CD8-positive, alpha-beta memory T cell (primary cell): ENCODE results near the gene GRM2. TPM values are rescaled to one million over a fixed set of nuclear protein-coding genes. Genes with fewer than 3 reads are reported as not detected.
"Not testable (repeated sequence)": the region's sequence is repeated elsewhere in the genome, so short reads cannot be mapped to it uniquely, and the experiment has no call there.

Experiments
- CTCF ChIA-PET: fragments of 350-600 bp; sonication (Branson Sonifier 250); formaldehyde crosslinking; loops from one replicate; lab custom pipeline; 2021; ENCODE audit warnings: antibody characterized with exemption; lab: Charles Lee
- POLR2A ChIA-PET: fragments of 350-600 bp; sonication (Branson Sonifier 250); formaldehyde crosslinking; loops from one replicate; lab custom pipeline; 2021; ENCODE audit warnings: antibody characterized with exemption; lab: Charles Lee
- DNase-seq, 5 donors: peaks; one replicate each; pipeline versions ENCODE4 v3.0.0 to v3.0.0-alpha.2; 2020 to 2022; ENCODE audit warnings: mixed read lengths in 1 of 5
- H3K27ac ChIP-seq: one replicate; pipeline ENCODE4 v1.7.0; 2013; ENCODE audit warnings: low read depth, mild to moderate bottlenecking, low read length, moderate library complexity
- H3K27me3 ChIP-seq: 2 replicates; pipeline ENCODE4 v1.7.0; 2013; ENCODE audit warnings: low read length, mild to moderate bottlenecking; ENCODE audit not compliant: insufficient read depth, poor library complexity, severe bottlenecking
- H3K36me3 ChIP-seq: 2 replicates; pipeline ENCODE4 v1.7.0; 2013; ENCODE audit warnings: mild to moderate bottlenecking, low read length, moderate library complexity; ENCODE audit not compliant: insufficient read depth
- H3K4me1 ChIP-seq: 2 replicates; pipeline ENCODE4 v1.7.0; 2013; ENCODE audit warnings: mild to moderate bottlenecking, low read length, moderate library complexity; ENCODE audit not compliant: insufficient read depth
- H3K4me3 ChIP-seq: 2 replicates; pipeline ENCODE4 v1.7.0; 2013; ENCODE audit warnings: mild to moderate bottlenecking, low read length
- H3K9me3 ChIP-seq: 2 replicates; pipeline ENCODE4 v1.7.0; 2013; ENCODE audit warnings: mild to moderate bottlenecking, low read length
- H3K27ac Mint-ChIP-seq, 8 donors: one replicate each; pipeline ENCODE4 v1.8.0; 2020 to 2021; ENCODE audit warnings: mixed read lengths in 8 of 8, mild to moderate bottlenecking in 6 of 8, inconsistent platforms in 3 of 8, moderate library complexity in 3 of 8
- H3K27me3 Mint-ChIP-seq, 2 donors: one replicate each; pipeline ENCODE4 v1.8.0; 2020 to 2021; ENCODE audit warnings: mixed read lengths in 2 of 2, mild to moderate bottlenecking in 1 of 2, moderate library complexity in 1 of 2
- H3K36me3 Mint-ChIP-seq, 3 donors: one replicate each; pipeline ENCODE4 v1.8.0; 2020 to 2021; ENCODE audit warnings: mixed read lengths in 3 of 3, inconsistent platforms in 1 of 3, mild to moderate bottlenecking in 1 of 3
- H3K4me1 Mint-ChIP-seq, 3 donors: one replicate each; pipeline ENCODE4 v1.8.0; 2020 to 2021; ENCODE audit warnings: mixed read lengths in 3 of 3, inconsistent platforms in 1 of 3, mild to moderate bottlenecking in 1 of 3
- H3K4me3 Mint-ChIP-seq, 7 donors: one replicate each; pipeline ENCODE4 v1.8.0; 2020 to 2021; ENCODE audit warnings: mixed read lengths in 7 of 7, mild to moderate bottlenecking in 6 of 7, moderate library complexity in 4 of 7, inconsistent platforms in 2 of 7
- H3K9me3 Mint-ChIP-seq, 5 donors: one replicate each; pipeline ENCODE4 v1.8.0; 2020 to 2022; ENCODE audit warnings: mixed read lengths in 5 of 5, mild to moderate bottlenecking in 3 of 5, moderate library complexity in 2 of 5, inconsistent platforms in 1 of 5
- polyA plus RNA-seq: library from polyadenylated mRNA; unstranded; fragments of 300-500 nt; fragmentation: Illumina TruSeq; gene quantifications from one replicate; pipeline ENCODE4 v1.2.3, GENCODE V29; 2021
- total RNA-seq, 2 experiments: library from RNA; stranded (reverse); gene quantifications; one replicate each; pipeline ENCODE4 v1.2.3, GENCODE V29; 2021

GRM2 gene
- total and polyA plus RNA-seq, 3 experiments from 2014 or later, result 0.10 to 0.62 (median 0.59) TPM

- no peak overlapping the region for H3K27ac ChIP-seq
- no peaks in the 10 kb centered on the region for H3K9me3 ChIP-seq
- H3K36me3 ChIP-seq, result no peaks in the 10 kb centered on the region
- no peaks in the 10 kb centered on the region for H3K4me1 ChIP-seq
- H3K4me1 Mint-ChIP-seq, result peaks cover 4 to 13% (median 10%) of the 10 kb centered on the region in 3 donors
- H3K27me3 Mint-ChIP-seq, result no peaks in the 10 kb centered on the region
- no peak overlapping the region for H3K4me3 Mint-ChIP-seq
- no peak for DNase-seq
- no peaks in the 10 kb centered on the region for H3K27me3 ChIP-seq
- CTCF ChIA-PET, result no interaction called here
- no peaks in the 10 kb centered on the region for H3K36me3 Mint-ChIP-seq
- H3K9me3 Mint-ChIP-seq, result no peaks in the 10 kb centered on the region
- no peak overlapping the region for H3K27ac Mint-ChIP-seq
- H3K4me3 ChIP-seq, result no peak overlapping the region
- POLR2A ChIA-PET, result no interaction called here
These were observed 41.5 kb downstream of the GRM2 start for GRCh38 chr3:51748327-51748726.

- Histone ChIP-seq H3K4me1 (no peaks in the 10 kb centered on the region), H3K9me3 (no peaks in the 10 kb centered on the region), H3K36me3 (no peaks in the 10 kb centered on the region), H3K27me3 (no peaks in the 10 kb centered on the region), H3K27ac (no peak overlapping the region), H3K4me3 (no peak overlapping the region)
- Mint-ChIP-seq H3K9me3 (peaks cover 0 to 7% (median 3%) of the 10 kb centered on the region in 5 donors), H3K4me3 (no peak overlapping the region), H3K27me3 (peaks cover 0 to 6% of the 10 kb centered on the region in 2 donors), H3K27ac (no peak overlapping the region), H3K36me3 (peaks cover 0 to 3% (median 0%) of the 10 kb centered on the region in 3 donors), H3K4me1 (peaks cover 4 to 13% (median 10%) of the 10 kb centered on the region in 3 donors)
- POLR2A ChIA-PET, result no interaction called here
- CTCF ChIA-PET, result no interaction called here
- DNase-seq, result no peak
These were observed 44.0 kb downstream of the GRM2 start for GRCh38 chr3:51750878-51751277.

DNA sequence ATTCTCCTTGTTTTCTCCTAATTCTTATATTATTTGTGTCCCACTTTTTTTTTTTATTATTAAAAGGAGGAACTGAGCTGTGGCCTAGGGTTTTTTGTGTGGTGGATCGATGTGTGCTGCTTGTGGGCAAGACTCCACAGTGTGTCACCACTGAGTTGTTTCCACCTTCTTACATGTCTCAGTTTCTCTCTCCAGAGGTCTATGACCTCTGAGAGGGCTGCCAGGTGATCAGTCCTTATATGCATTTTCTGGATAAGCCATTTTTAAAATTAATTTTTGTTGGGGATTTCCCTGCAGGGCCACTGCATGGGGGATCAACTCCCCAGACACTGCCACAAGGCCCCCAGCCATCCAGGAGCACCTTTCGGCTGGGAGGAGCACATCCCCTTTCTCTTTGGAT, 44.4 kb downstream of the GRM2 start:
- H3K27ac ChIP-seq, result no peak overlapping the region
- Mint-ChIP-seq H3K9me3 (peaks cover 3 to 11% (median 6%) of the 10 kb centered on the region in 5 donors), H3K4me3 (no peak overlapping the region), H3K36me3 (peaks cover 0 to 7% (median 0%) of the 10 kb centered on the region in 3 donors), H3K27ac (peak overlapping the region in 1 of 8 donors; percentile 5), H3K27me3 (peaks cover 0 to 10% of the 10 kb centered on the region in 2 donors), H3K4me1 (peaks cover 4 to 13% (median 10%) of the 10 kb centered on the region in 3 donors)
- no peaks in the 10 kb centered on the region for H3K9me3 ChIP-seq
- H3K4me1 ChIP-seq, result no peaks in the 10 kb centered on the region
- H3K27me3 ChIP-seq, result no peaks in the 10 kb centered on the region
- no peaks in the 10 kb centered on the region for H3K36me3 ChIP-seq
- no peak overlapping the region for H3K4me3 ChIP-seq
- POLR2A ChIA-PET, result no interaction called here
- CTCF ChIA-PET, result no interaction called here
- no peak for DNase-seq

- Mint-ChIP-seq H3K36me3 (peaks cover 0 to 16% (median 0%) of the 10 kb centered on the region in 3 donors), H3K4me1 (peaks cover 4 to 13% (median 10%) of the 10 kb centered on the region in 3 donors), H3K27me3 (peaks cover 3 to 22% of the 10 kb centered on the region in 2 donors), H3K27ac (peak overlapping the region in 1 of 8 donors; percentile 27), H3K9me3 (peaks cover 7 to 22% (median 8%) of the 10 kb centered on the region in 5 donors)
- H3K4me3 Mint-ChIP-seq, H3K36me3 ChIP-seq, DNase-seq, H3K4me1 ChIP-seq, POLR2A ChIA-PET, H3K4me3 ChIP-seq, H3K9me3 ChIP-seq, H3K27ac ChIP-seq, H3K27me3 ChIP-seq: not testable (repeated sequence)
- CTCF ChIA-PET, result interaction anchor here (1.3 kb wide), 1 partner anchor 12 kb away, joined by 3 read pairs; no protein-coding TSS in a partner anchor
These were observed 47.2 kb downstream of the GRM2 start for GRCh38 chr3:51753763-51754750.

DNA sequence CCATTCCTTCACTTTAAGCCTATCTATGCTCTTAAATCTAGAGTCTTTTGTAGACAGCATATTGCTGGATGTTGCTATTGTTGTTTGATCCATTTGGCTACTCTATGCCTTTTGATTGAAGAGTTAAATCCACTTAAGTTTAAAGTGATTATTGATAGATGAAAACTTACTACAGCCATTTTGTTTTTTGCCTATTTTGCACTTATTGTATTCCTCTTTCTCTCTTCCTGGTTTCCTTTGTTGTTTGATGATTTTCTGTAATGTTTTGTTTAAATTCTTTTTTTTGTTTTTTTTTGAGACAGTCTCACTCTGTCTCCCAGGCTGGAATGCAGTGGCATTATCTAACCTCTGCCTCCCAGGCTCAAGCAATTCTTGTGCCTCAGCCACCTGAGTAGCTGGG, 52.3 kb downstream of the GRM2 start:
- H3K27ac Mint-ChIP-seq, result no peak overlapping the region
- Histone ChIP-seq H3K27ac (no peak overlapping the region), H3K27me3 (no peaks in the 10 kb centered on the region), H3K36me3 (no peaks in the 10 kb centered on the region), H3K9me3 (peaks cover 13% of the 10 kb centered on the region), H3K4me1 (no peaks in the 10 kb centered on the region), H3K4me3 (no peak overlapping the region)
- ChIA-PET CTCF (no interaction called here), POLR2A (no interaction called here)
- peaks cover 3 to 39% (median 4%) of the 10 kb centered on the region in 3 donors for H3K36me3 Mint-ChIP-seq
- H3K4me3 Mint-ChIP-seq, result no peak overlapping the region
- H3K4me1 Mint-ChIP-seq, result no peaks in the 10 kb centered on the region
- H3K27me3 Mint-ChIP-seq, result peaks cover 12 to 28% of the 10 kb centered on the region in 2 donors
- DNase-seq, result no peak
- H3K9me3 Mint-ChIP-seq, result peaks cover 25 to 42% (median 36%) of the 10 kb centered on the region in 5 donors

Other genes starting within 250 kb of the GRM2 start
- 10 to 100 TPM; 45.5 TPM for gene DCAF1, start 207.1 kb upstream of the GRM2 start, total RNA-seq
- 16.7 TPM for gene DCAF1, start 207.1 kb upstream of the GRM2 start, polyA plus RNA-seq
- gene RAD54L2, start 168.3 kb upstream of the GRM2 start, total RNA-seq, result 10 to 100 TPM; 35.3 to 36.2 TPM
- 17.9 TPM for gene RAD54L2, start 168.3 kb upstream of the GRM2 start, polyA plus RNA-seq
- 10 to 100 TPM; 48.2 to 52.3 TPM for gene TEX264, start 35.8 kb upstream of the GRM2 start, total RNA-seq
- 110 TPM for gene TEX264, start 35.8 kb upstream of the GRM2 start, polyA plus RNA-seq
- not detected for gene IQCF6, start 72.2 kb downstream of the GRM2 start, total RNA-seq
- gene IQCF6, start 72.2 kb downstream of the GRM2 start, polyA plus RNA-seq, result not detected
- gene IQCF2, start 154.5 kb downstream of the GRM2 start, total RNA-seq, result not detected
- not detected for gene IQCF2, start 154.5 kb downstream of the GRM2 start, polyA plus RNA-seq
- gene IQCF5, start 168.5 kb downstream of the GRM2 start, total RNA-seq, result not detected
- not detected for gene IQCF5, start 168.5 kb downstream of the GRM2 start, polyA plus RNA-seq
- not detected for gene IQCF1, start 196.3 kb downstream of the GRM2 start, total RNA-seq
- not detected for gene IQCF1, start 196.3 kb downstream of the GRM2 start, polyA plus RNA-seq
- 10 to 100 TPM; 82.7 to 87.0 TPM for gene RRP9, start 234.8 kb downstream of the GRM2 start, total RNA-seq
- gene RRP9, start 234.8 kb downstream of the GRM2 start, polyA plus RNA-seq, result 25.3 TPM
- gene PARP3, start 235.3 kb downstream of the GRM2 start, total RNA-seq, result 10 to 100 TPM in 1 of 2 experiments, 1 to 10 TPM in 1; 9.5 to 11.5 TPM
- gene PARP3, start 235.3 kb downstream of the GRM2 start, polyA plus RNA-seq, result 5.9 TPM
- not detected for gene GPR62, start 248.3 kb downstream of the GRM2 start, total RNA-seq
- not detected for gene GPR62, start 248.3 kb downstream of the GRM2 start, polyA plus RNA-seq